ENCODE data around the gene BCHE.

- TF ChIP-seq CTCF (IDR thresholded peaks at IDR 0.05) (no peak), EP300 (IDR thresholded peaks at IDR 0.05) (no peak), POLR2A (IDR thresholded peaks at IDR 0.05) (no peak)
Observed at GRCh38 chr3:165797551-165797950, 39.7 kb downstream of the BCHE start.

Data from ovary (tissue), 3 donors.